Hematopoietic multipotent progenitor cell (in vitro differentiated cells): ENCODE data around the gene TVP23A. TPM values are rescaled to one million over a fixed set of nuclear protein-coding genes. Genes with fewer than 3 reads are reported as not detected.

Experiments
- small RNA-seq: library from RNA; depleted of rRNA; stranded (forward); fragments of <200 nt; gene quantifications from one replicate; pipeline ENCODE3, GENCODE V24; 2012
- total RNA-seq: library from RNA; depleted of rRNA; stranded (reverse); fragments of >200 nt; gene quantifications from one replicate; pipeline ENCODE4 v1.2.3, GENCODE V29; 2012

TVP23A gene
- total RNA-seq, 1 donor, result 4.0 TPM

Small RNAs within 50 kb of the gene (small RNA-seq; reads per million reads assigned to genes)
- gene MTND4LP24, result not detected
- not detected for gene MTND6P33

Other genes starting within 250 kb of the TVP23A start
- under 0.01 TPM for gene EMP2, start 238.2 kb downstream of the TVP23A start, total RNA-seq
- gene TEKT5, start 123.9 kb downstream of the TVP23A start, total RNA-seq, result under 0.01 TPM
- gene NUBP1, start 75.0 kb downstream of the TVP23A start, total RNA-seq, result 26.7 TPM
- gene CIITA, start 58.4 kb upstream of the TVP23A start, total RNA-seq, result 88.6 TPM
- 37.2 TPM for gene DEXI, start 123.7 kb upstream of the TVP23A start, total RNA-seq
- 35.5 TPM for gene CLEC16A, start 125.8 kb upstream of the TVP23A start, total RNA-seq